ENCODE data around the gene ZIM2.

Gene ZIM2

GRCh38 chr19:56806639-56807038, 33.9 kb downstream of the ZIM2 start:
- DNase-seq, result no peak

- DNase-seq, result no peak
Observed at GRCh38 chr19:56778351-56778750, 62.2 kb downstream of the ZIM2 start.

- no peak for DNase-seq
Observed at GRCh38 chr19:56769650-56770049, 70.9 kb downstream of the ZIM2 start.

GRCh38 chr19:56765137-56765536, 75.4 kb downstream of the ZIM2 start:
- no peak for DNase-seq

- DNase-seq, result no peak
Observed at GRCh38 chr19:56764196-56764695, 76.3 kb downstream of the ZIM2 start.

GRCh38 chr19:56760842-56761241, 79.7 kb downstream of the ZIM2 start:
- no peak for DNase-seq

- no peak for DNase-seq
Observed at GRCh38 chr19:56759531-56759930, 81.0 kb downstream of the ZIM2 start.

- no peak for DNase-seq
Observed at GRCh38 chr19:56751078-56751489, 89.4 kb downstream of the ZIM2 start.

- no peak for DNase-seq
Observed at GRCh38 chr19:56750658-56751057, 89.9 kb downstream of the ZIM2 start.

GRCh38 chr19:56748378-56748777, 92.1 kb downstream of the ZIM2 start:
- no peak for DNase-seq

GRCh38 chr19:56746367-56746766, 94.2 kb downstream of the ZIM2 start:
- no peak for DNase-seq

GRCh38 chr19:56740501-56740900, 100.0 kb downstream of the ZIM2 start:
- DNase-seq, result no peak

GRCh38 chr19:56736571-56736970, 104.0 kb downstream of the ZIM2 start:
- no peak for DNase-seq

- DNase-seq, result no peak
Observed at GRCh38 chr19:56732976-56733375, 107.5 kb downstream of the ZIM2 start.

- DNase-seq, result no peak
Observed at GRCh38 chr19:56727677-56728076, 112.8 kb downstream of the ZIM2 start.

- DNase-seq, result no peak
Observed at GRCh38 chr19:56725829-56726424, 114.6 kb downstream of the ZIM2 start.

Data from NCI-H446 treated with DMSO at 0.1 percent for 48 hours (cell line).